ENCODE data around the gene PSMD1. TPM values are rescaled to one million over a fixed set of nuclear protein-coding genes. Genes with fewer than 3 reads are reported as not detected.

Gene PSMD1
- total RNA-seq, 1 donor from 2014 or later, result 55.3 TPM

DNA sequence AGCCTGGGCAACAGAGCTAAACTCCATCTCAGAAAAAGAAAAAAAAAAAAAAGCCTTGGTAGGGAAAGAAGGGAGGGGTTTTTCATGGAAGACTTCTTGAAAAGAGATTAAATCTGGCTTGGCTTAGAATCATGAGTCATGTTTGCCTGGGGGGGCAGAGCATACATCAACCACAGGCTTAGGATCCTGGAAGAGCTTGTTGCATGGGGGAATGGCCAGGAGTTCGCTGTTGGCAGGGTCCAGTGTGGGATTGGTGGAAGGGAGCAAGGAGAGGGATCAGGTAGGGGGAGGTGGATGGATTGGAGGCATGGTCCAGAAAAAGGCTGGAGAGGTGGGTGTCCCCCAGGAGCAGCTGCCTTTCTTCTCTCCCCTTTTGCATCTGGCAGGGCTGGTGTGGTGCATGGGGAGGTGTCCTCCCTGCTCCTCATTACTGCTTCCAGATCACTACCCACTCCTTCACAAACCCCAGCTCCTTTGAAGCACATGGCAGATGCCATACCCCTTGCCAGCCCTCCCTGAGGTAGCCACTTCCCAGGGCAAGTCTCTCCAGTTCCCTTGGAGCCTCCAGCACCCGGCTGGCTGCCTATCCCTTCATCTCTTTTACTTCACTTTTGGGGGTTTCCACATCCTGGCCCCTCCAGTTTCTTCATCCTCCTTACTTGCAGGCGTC, 144.3 kb downstream of the PSMD1 start:
- DNase-seq (no peak), ATAC-seq (no peak)
- intact Hi-C loops (cut with DNase I), result no loop called here
- Histone ChIP-seq H3K9me3 (no peaks in the 10 kb centered on the region), H3K27ac (no peak overlapping the region), H3K4me3 (no peak overlapping the region), H3K36me3 (no peaks in the 10 kb centered on the region), H3K4me1 (peaks cover 11% of the 10 kb centered on the region), H3K27me3 (ENCODE audit: low read depth) (no peaks in the 10 kb centered on the region)
- TF ChIP-seq CTCF (IDR thresholded peaks at IDR 0.05), result no peak

- no peak for ATAC-seq
- Histone ChIP-seq H3K4me1 (peaks cover 11% of the 10 kb centered on the region), H3K27ac (no peak overlapping the region), H3K4me3 (no peak overlapping the region), H3K36me3 (no peaks in the 10 kb centered on the region), H3K27me3 (ENCODE audit: low read depth) (no peaks in the 10 kb centered on the region), H3K9me3 (no peaks in the 10 kb centered on the region)
- TF ChIP-seq CTCF (IDR thresholded peaks at IDR 0.05), result no peak
- DNase-seq, result no peak
- intact Hi-C loops (cut with DNase I), result no loop called here
Observed at GRCh38 chr2:231201475-231201814, 144.8 kb downstream of the PSMD1 start.

- Histone ChIP-seq H3K27ac (no peak overlapping the region), H3K4me1 (peaks cover 11% of the 10 kb centered on the region), H3K4me3 (no peak overlapping the region), H3K27me3 (ENCODE audit: low read depth) (no peaks in the 10 kb centered on the region), H3K36me3 (peaks cover 1% of the 10 kb centered on the region), H3K9me3 (no peaks in the 10 kb centered on the region)
- no peak for DNase-seq
- no peak for TF ChIP-seq CTCF (IDR thresholded peaks at IDR 0.05)
- ATAC-seq, result no peak
- intact Hi-C loops (cut with DNase I), result no loop called here
Observed at GRCh38 chr2:231203087-231203486, 146.4 kb downstream of the PSMD1 start.

GRCh38 chr2:231204146-231204545, 147.5 kb downstream of the PSMD1 start:
- intact Hi-C loops (cut with DNase I), result no loop called here
- DNase-seq, result no peak

DNA sequence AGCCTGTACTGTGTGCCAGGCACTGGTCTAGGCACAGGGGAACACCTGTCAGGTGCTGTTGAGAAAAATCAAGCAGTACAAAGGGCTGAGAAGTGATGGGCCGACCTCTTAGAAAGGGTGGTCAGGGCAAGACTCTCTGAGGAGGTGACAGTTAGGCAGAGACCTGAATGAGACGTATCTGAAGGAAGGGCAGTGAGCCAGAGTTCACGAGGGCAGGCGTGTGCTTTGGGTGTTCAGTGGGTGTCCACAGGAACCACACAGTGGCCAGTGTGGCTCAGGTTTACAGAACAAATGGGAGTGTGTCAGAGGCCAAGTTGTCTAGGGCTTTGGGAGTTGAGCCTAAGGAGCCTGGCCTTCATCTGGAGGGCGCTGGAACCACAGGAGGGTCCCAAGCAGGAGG, 147.9 kb downstream of the PSMD1 start:
- Histone ChIP-seq H3K4me3 (no peak overlapping the region), H3K9me3 (no peaks in the 10 kb centered on the region), H3K36me3 (peaks cover 15% of the 10 kb centered on the region), H3K4me1 (peaks cover 2% of the 10 kb centered on the region), H3K27ac (no peak overlapping the region), H3K27me3 (ENCODE audit: low read depth) (no peaks in the 10 kb centered on the region)
- intact Hi-C loops (cut with DNase I), result no loop called here
- no peak for DNase-seq
- TF ChIP-seq CTCF (IDR thresholded peaks at IDR 0.05), result no peak
- no peak for ATAC-seq

More at GRCh38 chr2:231204146-231204545, 147.5 kb downstream of the PSMD1 start:
- TF ChIP-seq CTCF (IDR thresholded peaks at IDR 0.05), result no peak
- no peaks in the 10 kb centered on the region for H3K27me3 ChIP-seq (ENCODE audit: low read depth)
- peaks cover 12% of the 10 kb centered on the region for H3K36me3 ChIP-seq
- ATAC-seq, result no peak
- peaks cover 6% of the 10 kb centered on the region for H3K4me1 ChIP-seq
- H3K4me3 ChIP-seq, result no peak overlapping the region
- no peak overlapping the region for H3K27ac ChIP-seq
- no peaks in the 10 kb centered on the region for H3K9me3 ChIP-seq

Measured in lower lobe of right lung (tissue), 2 donors.